Measurements from ENCODE around the gene SYNDIG1. TPM values are rescaled to one million over a fixed set of nuclear protein-coding genes. Genes with fewer than 3 reads are reported as not detected.

Gene SYNDIG1
- total and polyA plus RNA-seq, 9 of the 15 experiments (the other 6 are each of a cell fraction or from before 2014, with no cell fraction given), result not detected

DNA sequence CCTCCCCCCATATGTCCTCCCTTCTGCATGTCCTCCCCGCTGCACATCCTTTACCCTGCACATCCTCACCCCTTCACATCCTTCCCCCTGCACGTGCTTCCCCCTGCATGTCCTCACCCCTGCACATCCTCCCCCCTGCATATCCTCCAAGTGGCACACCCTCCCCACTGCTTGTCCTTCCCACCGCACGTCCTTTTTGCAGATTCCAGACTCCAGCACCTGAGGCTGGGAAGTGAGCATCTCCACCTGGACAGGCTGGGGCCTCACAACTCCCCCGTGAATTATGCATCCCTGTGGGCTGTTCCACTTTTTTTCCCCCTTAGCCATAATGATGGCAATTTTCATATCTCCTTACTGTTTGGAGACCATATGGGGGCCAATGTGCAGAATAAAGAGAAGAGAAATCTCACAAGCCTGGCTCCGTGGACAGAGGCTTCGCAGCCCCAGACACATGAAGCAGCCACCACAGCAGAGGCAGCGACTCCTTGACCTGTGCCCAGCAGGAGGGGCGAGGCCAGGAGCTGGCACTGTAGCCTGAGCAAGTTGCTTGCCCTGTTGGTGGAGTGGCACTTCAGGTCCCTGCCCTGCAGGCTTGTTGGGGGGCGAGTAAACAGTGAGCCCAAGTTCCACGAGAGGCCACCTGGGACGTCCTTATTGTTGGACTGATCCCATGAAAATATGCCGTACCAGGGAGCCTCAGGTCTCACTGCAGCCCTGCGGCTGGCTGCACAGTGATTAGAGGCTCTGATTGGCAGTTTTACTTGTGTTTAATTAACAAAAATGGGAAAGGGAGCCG lies 113.1 kb downstream of the SYNDIG1 start (continued):
- TF ChIP-seq, protein P1, sequence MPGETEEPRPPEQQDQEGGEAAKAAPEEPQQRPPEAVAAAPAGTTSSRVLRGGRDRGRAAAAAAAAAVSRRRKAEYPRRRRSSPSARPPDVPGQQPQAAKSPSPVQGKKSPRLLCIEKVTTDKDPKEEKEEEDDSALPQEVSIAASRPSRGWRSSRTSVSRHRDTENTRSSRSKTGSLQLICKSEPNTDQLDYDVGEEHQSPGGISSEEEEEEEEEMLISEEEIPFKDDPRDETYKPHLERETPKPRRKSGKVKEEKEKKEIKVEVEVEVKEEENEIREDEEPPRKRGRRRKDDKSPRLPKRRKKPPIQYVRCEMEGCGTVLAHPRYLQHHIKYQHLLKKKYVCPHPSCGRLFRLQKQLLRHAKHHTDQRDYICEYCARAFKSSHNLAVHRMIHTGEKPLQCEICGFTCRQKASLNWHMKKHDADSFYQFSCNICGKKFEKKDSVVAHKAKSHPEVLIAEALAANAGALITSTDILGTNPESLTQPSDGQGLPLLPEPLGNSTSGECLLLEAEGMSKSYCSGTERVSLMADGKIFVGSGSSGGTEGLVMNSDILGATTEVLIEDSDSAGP (CRISPR knock-in tag; IDR thresholded peaks at IDR 0.05), result no peak
- TF ChIP-seq ZNF140 (CRISPR knock-in tag; IDR thresholded peaks at IDR 0.05), result no peak

DNA sequence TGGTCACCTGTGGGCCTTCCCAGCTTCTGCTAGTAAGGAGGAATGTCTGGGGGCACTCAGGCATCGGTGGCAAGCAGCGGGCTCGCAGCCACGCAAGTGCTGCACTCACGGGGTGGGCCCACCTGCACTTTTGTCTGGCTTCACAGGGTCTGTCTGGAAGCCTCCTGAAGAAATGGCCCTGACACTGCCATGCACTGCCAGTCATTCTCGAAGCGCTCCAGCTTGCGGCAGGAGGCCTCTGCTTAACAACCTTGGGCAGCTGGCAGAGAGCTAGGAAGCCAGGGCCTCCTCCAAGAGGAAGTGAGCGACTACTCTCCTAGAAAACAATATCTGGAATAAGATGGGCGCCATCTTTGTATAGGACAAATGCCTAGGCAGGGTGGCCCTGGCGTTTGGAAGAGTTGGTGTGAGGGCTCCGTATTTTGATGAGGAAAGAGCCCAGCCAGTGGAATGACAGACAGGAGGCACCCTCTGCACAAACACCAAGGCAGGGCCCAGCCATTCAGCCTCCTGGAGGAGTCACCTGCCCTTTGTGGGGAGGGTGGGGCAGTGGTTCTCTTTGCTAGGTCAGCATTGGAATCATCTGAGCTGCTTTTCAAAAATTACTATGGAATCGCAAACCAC lies 113.9 kb downstream of the SYNDIG1 start:
- Histone ChIP-seq H3K79me2 (ENCODE audit: control insufficient read depth, insufficient read depth, low read length) (no peaks in the 10 kb centered on the region), H3K9me3 (replicated peaks; ENCODE audit: control insufficient read depth, insufficient read depth, low read depth, low read length) (no peaks in the 10 kb centered on the region), H3K4me3 (no peak overlapping the region), H3K27ac (ENCODE audit: extremely low read depth, low read depth, low read length) (no peak overlapping the region), H3K27me3 (ENCODE audit: control insufficient read depth in 2 of 2, insufficient read depth in 2 of 2, low read length in 2 of 2) (peaks cover 0 to 10% of the 10 kb centered on the region in 2 experiments; a peak in 1 of 5 replicates), H4K20me1 (replicated peaks; ENCODE audit: control insufficient read depth, insufficient read depth, low read length) (no peaks in the 10 kb centered on the region), H3K4me2 (ENCODE audit: insufficient read depth, low read length) (no peak overlapping the region), H3K9me1 (ENCODE audit: control insufficient read depth, insufficient read depth, low read length) (no peaks in the 10 kb centered on the region), H2AFZ (ENCODE audit: low read depth, low read length) (no peak overlapping the region), H3K4me1 (replicated peaks in 1 of 2; ENCODE audit: control insufficient read depth in 2 of 2, insufficient read depth in 2 of 2, low read length in 2 of 2) (no peaks in the 10 kb centered on the region), H3K36me3 (ENCODE audit: control insufficient read depth, insufficient read depth, low read length) (no peaks in the 10 kb centered on the region), H3K9ac (ENCODE audit: insufficient read depth in 1 of 2, low read depth in 2 of 2, low read length in 2 of 2) (no peak overlapping the region)
- intact Hi-C loops (cut with micrococcal nuclease), result no loop called here
- ChIA-PET POLR2A (no interaction called here), CTCF (ENCODE audit: low intra/inter-chr PET ratio) (interaction anchor here (0.9 to 1.1 kb wide), 2 partner anchors 335 kb away, joined by 3 to 4 read pairs; no protein-coding TSS in a partner anchor)
- 1% methylated on average over 7 of the region's 13 CpGs for WGBS (ENCODE audit: insufficient coverage, low coverage, missing lambda C conversion rate)
- FAIRE-seq, result no peak
- DNase-seq (ENCODE audit: extremely low read depth in 1 of 4, low spot score in 3 of 4), result no peak
- BruUV-seq (replicated peaks), result no TSS peak
- no peak for ATAC-seq
- in situ Hi-C loops (cut with MboI), result no loop called here
- TF ChIP-seq PCBP2 (IDR thresholded peaks at IDR 0.05; ENCODE audit: low read depth, low read length, poor library complexity, severe bottlenecking), result no peak
- TF ChIP-seq, protein P2, sequence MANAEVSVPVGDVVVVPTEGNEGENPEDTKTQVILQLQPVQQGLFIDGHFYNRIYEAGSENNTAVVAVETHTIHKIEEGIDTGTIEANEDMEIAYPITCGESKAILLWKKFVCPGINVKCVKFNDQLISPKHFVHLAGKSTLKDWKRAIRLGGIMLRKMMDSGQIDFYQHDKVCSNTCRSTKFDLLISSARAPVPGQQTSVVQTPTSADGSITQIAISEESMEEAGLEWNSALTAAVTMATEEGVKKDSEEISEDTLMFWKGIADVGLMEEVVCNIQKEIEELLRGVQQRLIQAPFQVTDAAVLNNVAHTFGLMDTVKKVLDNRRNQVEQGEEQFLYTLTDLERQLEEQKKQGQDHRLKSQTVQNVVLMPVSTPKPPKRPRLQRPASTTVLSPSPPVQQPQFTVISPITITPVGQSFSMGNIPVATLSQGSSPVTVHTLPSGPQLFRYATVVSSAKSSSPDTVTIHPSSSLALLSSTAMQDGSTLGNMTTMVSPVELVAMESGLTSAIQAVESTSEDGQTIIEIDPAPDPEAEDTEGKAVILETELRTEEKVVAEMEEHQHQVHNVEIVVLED (CRISPR knock-in tag; IDR thresholded peaks at IDR 0.05), result no peak
- TF ChIP-seq ZNF165 (CRISPR knock-in tag; IDR thresholded peaks at IDR 0.05; ENCODE audit: borderline replicate concordance), result no peak
- TF ChIP-seq, protein P3, sequence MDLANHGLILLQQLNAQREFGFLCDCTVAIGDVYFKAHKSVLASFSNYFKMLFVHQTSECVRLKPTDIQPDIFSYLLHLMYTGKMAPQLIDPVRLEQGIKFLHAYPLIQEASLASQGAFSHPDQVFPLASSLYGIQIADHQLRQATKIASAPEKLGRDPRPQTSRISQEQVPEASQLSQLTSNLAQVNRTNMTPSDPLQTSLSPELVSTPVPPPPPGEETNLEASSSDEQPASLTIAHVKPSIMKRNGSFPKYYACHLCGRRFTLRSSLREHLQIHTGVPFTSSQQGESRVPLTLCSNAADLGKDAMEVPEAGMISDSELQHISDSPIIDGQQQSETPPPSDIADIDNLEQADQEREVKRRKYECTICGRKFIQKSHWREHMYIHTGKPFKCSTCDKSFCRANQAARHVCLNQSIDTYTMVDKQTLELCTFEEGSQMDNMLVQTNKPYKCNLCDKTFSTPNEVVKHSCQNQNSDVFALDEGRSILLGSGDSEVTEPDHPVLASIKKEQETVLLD (IDR thresholded peaks at IDR 0.05), result no peak
- no peak for TF ChIP-seq RUNX1 (IDR thresholded peaks at IDR 0.05; ENCODE audit: low read depth)
- TF ChIP-seq SREBF1 (IDR thresholded peaks at IDR 0.05; ENCODE audit: borderline replicate concordance, low read depth, low read length), result no peak
- no peak for TF ChIP-seq MBD2 (IDR thresholded peaks at IDR 0.05; ENCODE audit: borderline replicate concordance, low read depth)
- TF ChIP-seq SAP30 (IDR thresholded peaks at IDR 0.05; ENCODE audit: borderline replicate concordance, insufficient read depth, low read depth, low read length, poor library complexity, severe bottlenecking), result no peak
- no peak for TF ChIP-seq DNMT1 (IDR thresholded peaks at IDR 0.05)
- TF ChIP-seq PTRF (tag; IDR thresholded peaks at IDR 0.05), result no peak
- no peak for TF ChIP-seq NONO (IDR thresholded peaks at IDR 0.05; ENCODE audit: low read depth in 2 of 2, low read length in 1 of 2)
- TF ChIP-seq DDX20 (tag; IDR thresholded peaks at IDR 0.05; ENCODE audit: low read depth), result no peak
